Measurements from ENCODE around the gene MET. TPM values are rescaled to one million over a fixed set of nuclear protein-coding genes. Genes with fewer than 3 reads are reported as not detected.

The MET gene
- polyA plus RNA-seq, 1 donor from 2014 or later = not detected

DNA sequence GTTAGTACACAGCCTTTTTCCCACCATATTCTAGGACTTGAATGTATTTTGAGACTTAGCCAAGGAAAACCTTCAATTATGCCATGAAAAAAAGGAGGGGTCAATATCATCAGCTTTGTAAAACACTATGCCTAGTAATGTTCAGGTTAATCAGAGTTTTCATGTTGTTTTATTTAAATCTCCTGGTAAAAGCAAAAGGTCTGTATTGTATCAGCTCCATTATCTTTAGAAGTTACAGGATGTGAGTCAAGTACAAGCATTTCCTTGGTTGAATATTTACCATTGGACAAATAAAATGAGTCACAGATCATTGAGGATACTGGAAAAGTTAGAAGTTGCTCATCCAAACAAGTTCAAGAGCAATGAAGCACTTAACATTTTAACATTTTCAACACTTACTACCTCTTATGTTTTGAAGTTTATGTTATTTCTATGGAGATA is 100.4 kb downstream of the MET start:
- Histone ChIP-seq H3F3A (ENCODE audit: insufficient read depth, low read length, poor library complexity, severe bottlenecking) (no peaks in the 10 kb centered on the region), H3K4me3 (ENCODE audit: low read length) (no peak overlapping the region), H3K4me2 (ENCODE audit: low read length) (no peak overlapping the region), H3K9me2 (ENCODE audit: insufficient read depth, low read length) (no peaks in the 10 kb centered on the region), H2AFZ (ENCODE audit: low read depth, low read length) (no peak overlapping the region), H4K20me1 (ENCODE audit: insufficient read depth) (no peaks in the 10 kb centered on the region), H3K79me2 (replicated peaks; ENCODE audit: insufficient read depth, low read length) (no peaks in the 10 kb centered on the region), H3K27ac (ENCODE audit: low read length) (no peak overlapping the region), H3K9me3 (ENCODE audit: low read length) (no peaks in the 10 kb centered on the region), H3K27me3 (ENCODE audit: insufficient read depth, low read depth, low read length) (no peaks in the 10 kb centered on the region), H3K36me3 (ENCODE audit: insufficient read depth, low read length) (no peaks in the 10 kb centered on the region), H3K9ac (ENCODE audit: low read length) (no peak overlapping the region)
- no peak for TF ChIP-seq RAD21 (conservative IDR thresholded peaks at IDR 0.05)
- TF ChIP-seq POLR2AphosphoS5 (IDR thresholded peaks at IDR 0.05) = no peak
- TF ChIP-seq, protein P1, sequence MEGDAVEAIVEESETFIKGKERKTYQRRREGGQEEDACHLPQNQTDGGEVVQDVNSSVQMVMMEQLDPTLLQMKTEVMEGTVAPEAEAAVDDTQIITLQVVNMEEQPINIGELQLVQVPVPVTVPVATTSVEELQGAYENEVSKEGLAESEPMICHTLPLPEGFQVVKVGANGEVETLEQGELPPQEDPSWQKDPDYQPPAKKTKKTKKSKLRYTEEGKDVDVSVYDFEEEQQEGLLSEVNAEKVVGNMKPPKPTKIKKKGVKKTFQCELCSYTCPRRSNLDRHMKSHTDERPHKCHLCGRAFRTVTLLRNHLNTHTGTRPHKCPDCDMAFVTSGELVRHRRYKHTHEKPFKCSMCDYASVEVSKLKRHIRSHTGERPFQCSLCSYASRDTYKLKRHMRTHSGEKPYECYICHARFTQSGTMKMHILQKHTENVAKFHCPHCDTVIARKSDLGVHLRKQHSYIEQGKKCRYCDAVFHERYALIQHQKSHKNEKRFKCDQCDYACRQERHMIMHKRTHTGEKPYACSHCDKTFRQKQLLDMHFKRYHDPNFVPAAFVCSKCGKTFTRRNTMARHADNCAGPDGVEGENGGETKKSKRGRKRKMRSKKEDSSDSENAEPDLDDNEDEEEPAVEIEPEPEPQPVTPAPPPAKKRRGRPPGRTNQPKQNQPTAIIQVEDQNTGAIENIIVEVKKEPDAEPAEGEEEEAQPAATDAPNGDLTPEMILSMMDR (IDR thresholded peaks at IDR 0.05; ENCODE audit: poor library complexity, severe bottlenecking) = no peak
- TF ChIP-seq REST (IDR thresholded peaks at IDR 0.05; ENCODE audit: borderline replicate concordance) = no peak
- no peak for TF ChIP-seq SMC3 (conservative IDR thresholded peaks at IDR 0.05; ENCODE audit: poor library complexity)

DNA sequence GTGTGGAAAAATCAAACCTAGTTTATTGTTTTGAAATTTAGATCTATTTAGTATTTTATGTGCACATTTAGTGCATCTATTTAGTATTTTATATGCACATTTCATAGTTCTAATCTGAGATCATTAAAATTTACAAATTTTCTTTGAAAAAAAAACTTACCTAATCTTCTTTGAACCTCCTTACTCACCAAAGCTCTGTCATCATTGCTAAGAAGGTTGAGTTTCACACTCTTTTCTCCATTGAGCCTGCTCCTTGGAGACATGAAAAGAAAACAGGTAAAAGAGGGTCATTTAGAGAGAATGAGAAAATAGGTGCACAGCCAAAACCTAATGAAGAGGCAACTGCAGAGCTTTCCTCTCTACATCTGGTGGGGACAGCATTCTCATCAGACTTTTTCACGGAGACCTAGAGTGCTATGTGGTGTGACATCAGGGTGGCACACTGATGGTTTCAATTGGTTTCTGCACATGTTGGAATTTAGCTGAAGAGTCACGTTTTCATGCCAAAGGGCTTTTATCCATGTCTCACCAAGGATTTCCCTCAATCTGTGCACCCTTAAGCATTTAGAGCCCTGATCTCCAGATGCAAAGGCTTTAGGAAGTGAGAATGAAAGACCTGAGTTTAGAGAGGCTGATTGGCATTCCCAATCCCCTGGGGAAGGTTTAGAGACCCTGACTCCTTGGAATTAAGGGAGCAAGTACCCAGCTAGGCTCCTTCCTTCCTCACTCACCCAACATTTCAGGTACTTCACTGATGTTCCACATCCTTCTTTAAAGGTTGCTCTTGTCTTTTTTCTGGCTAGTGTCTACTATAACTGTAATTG is 101.1 kb downstream of the MET start:
- Histone ChIP-seq H3K27ac (ENCODE audit: low read length) (no peak overlapping the region), H3F3A (ENCODE audit: insufficient read depth, low read length, poor library complexity, severe bottlenecking) (no peaks in the 10 kb centered on the region), H3K27me3 (ENCODE audit: insufficient read depth, low read depth, low read length) (no peaks in the 10 kb centered on the region), H3K9me3 (ENCODE audit: low read length) (no peaks in the 10 kb centered on the region), H3K9me2 (ENCODE audit: insufficient read depth, low read length) (no peaks in the 10 kb centered on the region), H3K79me2 (replicated peaks; ENCODE audit: insufficient read depth, low read length) (no peaks in the 10 kb centered on the region), H4K20me1 (ENCODE audit: insufficient read depth) (no peaks in the 10 kb centered on the region), H3K4me3 (ENCODE audit: low read length) (no peak overlapping the region), H3K4me2 (ENCODE audit: low read length) (no peak overlapping the region), H2AFZ (ENCODE audit: low read depth, low read length) (no peak overlapping the region), H3K9ac (ENCODE audit: low read length) (no peak overlapping the region), H3K36me3 (ENCODE audit: insufficient read depth, low read length) (no peaks in the 10 kb centered on the region)
- TF ChIP-seq RAD21 (conservative IDR thresholded peaks at IDR 0.05) (no peak), POLR2AphosphoS5 (IDR thresholded peaks at IDR 0.05) (no peak), EZH2 (IDR thresholded peaks at IDR 0.05; ENCODE audit: borderline replicate concordance, insufficient read depth, low read length, poor library complexity, severe bottlenecking) (no peak), EP300 (conservative IDR thresholded peaks at IDR 0.05; ENCODE audit: poor library complexity, severe bottlenecking) (no peak), SMC3 (conservative IDR thresholded peaks at IDR 0.05; ENCODE audit: poor library complexity) (no peak), MXI1 (conservative IDR thresholded peaks at IDR 0.05; ENCODE audit: poor library complexity, severe bottlenecking) (no peak), REST (IDR thresholded peaks at IDR 0.05; ENCODE audit: borderline replicate concordance) (no peak), TAF1 (IDR thresholded peaks at IDR 0.05; ENCODE audit: low read depth) (no peak)
- TF ChIP-seq, protein P1 (IDR thresholded peaks at IDR 0.05; ENCODE audit: poor library complexity, severe bottlenecking) = no peak
